Measurements from ENCODE around the gene UBASH3B. TPM values are rescaled to one million over a fixed set of nuclear protein-coding genes. Genes with fewer than 3 reads are reported as not detected.

Gene UBASH3B
- total RNA-seq, 1 experiment from 2014 or later: 81.9 TPM

DNA sequence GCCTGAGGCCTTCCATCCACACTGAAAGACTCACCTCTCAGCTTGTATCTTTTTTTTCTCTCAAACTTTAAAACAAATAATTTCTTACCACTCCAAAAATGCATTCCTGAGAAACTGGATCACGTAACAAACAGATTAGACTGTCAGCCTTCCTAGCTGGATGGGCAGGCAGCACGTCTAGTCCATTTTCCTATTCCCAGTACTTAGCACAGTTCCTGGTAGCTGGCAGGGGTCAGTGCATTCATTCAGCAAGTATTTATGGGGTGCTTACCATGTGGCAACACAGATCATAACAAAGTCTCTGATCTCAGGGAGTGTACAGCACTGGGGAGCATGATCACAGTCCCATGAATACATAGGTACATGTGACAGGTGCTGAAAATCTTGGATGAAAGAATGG lies 89.6 kb downstream of the UBASH3B start:
- BruUV-seq (replicated peaks): no TSS peak
- Histone ChIP-seq H3K4me3 (no peak overlapping the region), H3K9me2 (ENCODE audit: insufficient read depth) (no peaks in the 10 kb centered on the region), H3F3A (ENCODE audit: insufficient read depth, low read depth) (peaks cover 55% of the 10 kb centered on the region; the same call in 1 of the 2 replicates), H3K4me2 (no peak overlapping the region), H3K79me2 (ENCODE audit: low read depth) (peaks cover 93% of the 10 kb centered on the region), H2AFZ (no peak overlapping the region), H4K20me1 (ENCODE audit: insufficient read depth) (peaks cover 22% of the 10 kb centered on the region; the same call in 1 of the 2 replicates), H3K27me3 (ENCODE audit: insufficient read depth, low read depth) (no peaks in the 10 kb centered on the region), H3K27ac (no peak overlapping the region), H3K4me1 (replicated peaks; ENCODE audit: insufficient read depth) (no peaks in the 10 kb centered on the region), H3K36me3 (ENCODE audit: low read depth) (peaks cover 14% of the 10 kb centered on the region), H3K9me3 (ENCODE audit: insufficient read depth, low read depth) (no peaks in the 10 kb centered on the region)
- no peak for DNase-seq
- TF ChIP-seq, protein P1, sequence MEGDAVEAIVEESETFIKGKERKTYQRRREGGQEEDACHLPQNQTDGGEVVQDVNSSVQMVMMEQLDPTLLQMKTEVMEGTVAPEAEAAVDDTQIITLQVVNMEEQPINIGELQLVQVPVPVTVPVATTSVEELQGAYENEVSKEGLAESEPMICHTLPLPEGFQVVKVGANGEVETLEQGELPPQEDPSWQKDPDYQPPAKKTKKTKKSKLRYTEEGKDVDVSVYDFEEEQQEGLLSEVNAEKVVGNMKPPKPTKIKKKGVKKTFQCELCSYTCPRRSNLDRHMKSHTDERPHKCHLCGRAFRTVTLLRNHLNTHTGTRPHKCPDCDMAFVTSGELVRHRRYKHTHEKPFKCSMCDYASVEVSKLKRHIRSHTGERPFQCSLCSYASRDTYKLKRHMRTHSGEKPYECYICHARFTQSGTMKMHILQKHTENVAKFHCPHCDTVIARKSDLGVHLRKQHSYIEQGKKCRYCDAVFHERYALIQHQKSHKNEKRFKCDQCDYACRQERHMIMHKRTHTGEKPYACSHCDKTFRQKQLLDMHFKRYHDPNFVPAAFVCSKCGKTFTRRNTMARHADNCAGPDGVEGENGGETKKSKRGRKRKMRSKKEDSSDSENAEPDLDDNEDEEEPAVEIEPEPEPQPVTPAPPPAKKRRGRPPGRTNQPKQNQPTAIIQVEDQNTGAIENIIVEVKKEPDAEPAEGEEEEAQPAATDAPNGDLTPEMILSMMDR (conservative IDR thresholded peaks at IDR 0.05): no peak
- no peak for TF ChIP-seq EZH2 (IDR thresholded peaks at IDR 0.05; ENCODE audit: low read depth)
- POLR2A ChIA-PET (ENCODE audit: unreplicated experiment): no interaction called here
- intact Hi-C loops (cut with micrococcal nuclease; ENCODE audit: unreplicated experiment): no loop called here
- CTCF ChIA-PET: no interaction called here

DNA sequence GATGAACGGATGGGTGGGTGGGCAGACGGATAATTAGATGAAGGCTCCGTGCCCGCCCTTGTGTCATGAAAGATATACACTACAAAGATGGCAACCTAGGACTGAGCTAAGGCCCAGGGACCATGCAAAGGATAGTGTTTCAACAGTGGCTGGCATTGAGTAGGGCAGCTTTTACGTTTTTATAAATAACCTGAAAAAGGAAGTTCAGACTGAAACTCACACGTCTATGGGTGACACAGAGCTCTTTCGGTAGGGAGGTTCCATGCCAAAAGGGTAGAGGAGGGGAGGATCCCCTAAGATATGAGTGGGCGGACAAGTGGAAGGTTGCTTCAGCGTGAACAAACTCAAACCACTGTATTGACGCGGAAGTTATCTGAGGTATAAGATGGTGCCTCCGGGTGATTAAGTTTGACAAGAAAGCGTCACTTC lies 90.5 kb downstream of the UBASH3B start:
- no peak for TF ChIP-seq EZH2 (IDR thresholded peaks at IDR 0.05; ENCODE audit: low read depth)
- TF ChIP-seq, protein P1 (conservative IDR thresholded peaks at IDR 0.05): no peak
- no peak overlapping the region for H3K4me3 ChIP-seq
- no peak overlapping the region for H3K27ac ChIP-seq
- ChIA-PET POLR2A (ENCODE audit: unreplicated experiment) (no interaction called here), CTCF (no interaction called here)
- intact Hi-C loops (cut with micrococcal nuclease; ENCODE audit: unreplicated experiment): no loop called here
- peaks cover 22% of the 10 kb centered on the region; the same call in 1 of the 2 replicates for H4K20me1 ChIP-seq (ENCODE audit: insufficient read depth)
- no peaks in the 10 kb centered on the region for H3K9me2 ChIP-seq (ENCODE audit: insufficient read depth)
- H3K36me3 ChIP-seq (ENCODE audit: low read depth): peaks cover 21% of the 10 kb centered on the region
- no peak overlapping the region for H2AFZ ChIP-seq
- peaks cover 59% of the 10 kb centered on the region; the same call in 1 of the 2 replicates for H3F3A ChIP-seq (ENCODE audit: insufficient read depth, low read depth)
- H3K9me3 ChIP-seq (ENCODE audit: insufficient read depth, low read depth): no peaks in the 10 kb centered on the region
- no peak for DNase-seq
- BruUV-seq (replicated peaks): no TSS peak
- H3K27me3 ChIP-seq (ENCODE audit: insufficient read depth, low read depth): no peaks in the 10 kb centered on the region
- H3K4me1 ChIP-seq (replicated peaks; ENCODE audit: insufficient read depth): no peaks in the 10 kb centered on the region
- H3K79me2 ChIP-seq (ENCODE audit: low read depth): peaks cover 94% of the 10 kb centered on the region
- no peak overlapping the region for H3K4me2 ChIP-seq

DNA sequence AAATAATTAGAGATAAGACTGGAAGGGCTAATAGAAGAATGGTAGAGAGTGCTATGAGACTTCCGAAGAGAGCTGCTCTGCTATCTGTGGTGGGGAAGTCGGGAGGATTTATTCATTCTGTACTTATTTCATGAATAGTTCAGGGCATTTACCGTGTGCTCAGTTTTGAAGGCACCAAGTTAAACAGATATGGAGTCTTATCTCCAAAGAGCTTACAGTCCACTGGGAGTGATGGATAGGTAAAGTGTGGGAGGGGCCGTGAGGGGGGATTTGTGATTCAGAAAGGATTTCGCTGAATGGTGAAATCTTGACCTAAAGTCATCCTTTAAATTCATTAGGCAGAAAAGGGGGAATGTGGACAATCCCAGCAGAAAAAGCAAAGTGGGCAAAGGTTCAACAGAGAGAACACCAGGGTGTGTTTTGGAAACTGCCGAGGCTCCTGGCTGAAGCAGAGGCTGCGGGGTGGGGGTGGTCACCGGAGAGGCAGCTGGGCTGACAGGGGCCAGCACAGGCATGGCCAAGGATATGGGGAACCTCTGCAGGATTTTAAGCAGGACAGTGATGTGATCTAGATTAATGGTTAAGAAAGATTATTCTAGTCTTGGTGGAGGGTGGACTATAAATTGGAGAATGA lies 91.2 kb downstream of the UBASH3B start:
- H3K27me3 ChIP-seq (ENCODE audit: insufficient read depth, low read depth): no peaks in the 10 kb centered on the region
- TF ChIP-seq, protein P1 (conservative IDR thresholded peaks at IDR 0.05): no peak
- no peak for TF ChIP-seq EZH2 (IDR thresholded peaks at IDR 0.05; ENCODE audit: low read depth)
- peaks cover 21% of the 10 kb centered on the region for H3K36me3 ChIP-seq (ENCODE audit: low read depth)
- intact Hi-C loops (cut with micrococcal nuclease; ENCODE audit: unreplicated experiment): no loop called here
- no peak overlapping the region for H3K4me3 ChIP-seq
- H2AFZ ChIP-seq: no peak overlapping the region
- POLR2A ChIA-PET (ENCODE audit: unreplicated experiment): no interaction called here
- peaks cover 55% of the 10 kb centered on the region; the same call in 1 of the 2 replicates for H3F3A ChIP-seq (ENCODE audit: insufficient read depth, low read depth)
- peaks cover 94% of the 10 kb centered on the region for H3K79me2 ChIP-seq (ENCODE audit: low read depth)
- no peaks in the 10 kb centered on the region for H3K9me3 ChIP-seq (ENCODE audit: insufficient read depth, low read depth)
- no peak for DNase-seq
- H4K20me1 ChIP-seq (ENCODE audit: insufficient read depth): peaks cover 22% of the 10 kb centered on the region; the same call in 1 of the 2 replicates
- H3K4me1 ChIP-seq (replicated peaks; ENCODE audit: insufficient read depth): no peaks in the 10 kb centered on the region
- BruUV-seq (replicated peaks): no TSS peak
- H3K27ac ChIP-seq: no peak overlapping the region
- no peaks in the 10 kb centered on the region for H3K9me2 ChIP-seq (ENCODE audit: insufficient read depth)
- H3K4me2 ChIP-seq: no peak overlapping the region
- CTCF ChIA-PET: no interaction called here

All from PC-9 (cell line).